Stomach (tissue), 9 donors: ENCODE results near the gene SOD3. TPM values are rescaled to one million over a fixed set of nuclear protein-coding genes. Genes with fewer than 3 reads are reported as not detected.

Source experiments
- DNase-seq, 2 donors: peaks; one replicate each; pipeline versions ENCODE4 v3.0.0 to v3.0.0-alpha.2; 2013 to 2019
- H3K27ac ChIP-seq, 5 donors: fragments of 200-600 bp in 4 of 5; sonication (generic) in 4 of 5; one replicate each; pipeline ENCODE4 v1.5.1; 2013 to 2019; ENCODE audit warnings: mild to moderate bottlenecking in 1 of 5, moderate library complexity in 1 of 5
- H3K27me3 ChIP-seq, 3 donors: fragments of 200-600 bp; sonication (generic); one replicate each; pipeline ENCODE4 v1.5.1; 2017 to 2019; ENCODE audit warnings: mixed run types in 1 of 3
- H3K36me3 ChIP-seq, 4 donors: fragments of 200-600 bp; sonication (generic); 1 replicate in 3 of 4; 2 replicates in 1 of 4; pipeline ENCODE4 v1.5.1; 2016 to 2019
- H3K4me1 ChIP-seq, 4 donors: fragments of 200-600 bp; sonication (generic); one replicate each; pipeline ENCODE4 v1.5.1; 2016 to 2019
- H3K4me3 ChIP-seq, 4 donors: fragments of 200-600 bp; sonication (generic) in 3 of 4; one replicate each; pipeline ENCODE4 v1.5.1; 2016 to 2019; ENCODE audit warnings: mild to moderate bottlenecking in 1 of 4
- H3K9me3 ChIP-seq, 4 donors: fragments of 200-600 bp; sonication (generic); one replicate each; pipeline ENCODE4 v1.5.1; 2016 to 2019
- CTCF ChIP-seq, 7 experiments: fragments of 450-650 bp in 4 of 7; fragments of 200-600 bp in 3 of 7; sonication (generic) in 3 of 7; IDR thresholded peaks; one replicate each; pipeline ENCODE4 v1.5.1; 2016 to 2019; ENCODE audit warnings: antibody characterized with exemption in 7 of 7, control low read depth in 2 of 7, mild to moderate bottlenecking in 1 of 7
- EP300 ChIP-seq: sonication (generic); formaldehyde crosslinking; IDR thresholded peaks from one replicate; pipeline ENCODE4 v1.6.1; 2017; ENCODE audit warnings: antibody characterized with exemption
- POLR2A ChIP-seq, 4 donors: fragments of 450-650 bp; IDR thresholded peaks; one replicate each; pipeline ENCODE4 v1.6.1; 2016; ENCODE audit warnings: antibody characterized with exemption in 4 of 4, control low read depth in 2 of 4, mild to moderate bottlenecking in 1 of 4, moderate library complexity in 1 of 4
- POLR2AphosphoS5 ChIP-seq, 3 donors: sonication (generic); formaldehyde crosslinking; IDR thresholded peaks; one replicate each; pipeline ENCODE4 v1.6.1; 2016; ENCODE audit warnings: antibody characterized with exemption in 3 of 3
- WGBS, 5 donors: extraction: QIAGEN DNeasy Blood & Tissue Kit in 3 of 5; methylation state at CpG; one replicate each; pipeline versions ENCODE4 v1.1.5 to v1.1.7; 2013 to 2018; 5-methylcytosine and 5-hydroxymethylcytosine counted together
- intact Hi-C: fragments of 100-400 bp; cut with DNase I; formaldehyde crosslinking; loops from one replicate; pipeline ENCODE4 v1.15.1; 2023; ENCODE audit warnings: low total_unique reads
- polyA plus RNA-seq, 3 donors: library from polyadenylated mRNA; stranded (reverse); fragments of 200-250 nt; gene quantifications; one replicate each; pipeline ENCODE4 v1.2.3, GENCODE V29; 2013
- total RNA-seq, 5 donors: library from RNA; depleted of rRNA; stranded (reverse); fragments of >200 nt; gene quantifications; one replicate each; pipeline versions ENCODE4 v1.1.0 to v1.2.3, GENCODE V29; 2014 to 2016
- donor health status: healthy with polysubstance abuse.
- donor health status: Bipolar disorder and iron deficiency.
- donor health status: healthy.

The SOD3 gene
- total and polyA plus RNA-seq, 8 donors, result 8.8 to 188 (median 39.5) TPM

DNA sequence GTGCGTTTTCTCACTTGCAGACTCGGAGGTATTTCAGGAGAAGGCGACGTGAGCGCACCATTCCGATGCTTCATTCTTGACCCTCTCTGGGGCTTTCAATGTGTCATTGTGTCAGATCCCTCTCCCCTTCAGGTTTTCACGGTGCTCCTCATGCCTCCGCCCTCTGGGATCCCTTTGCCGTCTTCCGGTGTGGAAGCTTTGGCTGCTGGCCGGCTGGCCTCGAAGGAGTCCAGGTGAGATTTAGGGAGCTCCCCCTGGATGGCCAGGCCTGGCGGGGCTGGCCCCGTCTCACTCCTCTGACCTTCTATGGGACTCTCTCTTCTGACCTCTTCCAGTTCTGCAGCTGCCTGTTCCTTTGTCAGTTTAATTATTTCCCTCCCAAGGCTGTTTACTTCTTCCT is 12.9 kb downstream of the SOD3 start:
- Histone ChIP-seq H3K27me3 (no peaks in the 10 kb centered on the region), H3K9me3 (no peaks in the 10 kb centered on the region), H3K4me3 (no peak overlapping the region), H3K27ac (no peak overlapping the region), H3K4me1 (peaks cover 0 to 18% (median 8%) of the 10 kb centered on the region in 4 donors), H3K36me3 (peaks cover 7 to 29% (median 22%) of the 10 kb centered on the region in 4 donors)
- intact Hi-C loops, result no loop called here
- TF ChIP-seq POLR2A (IDR thresholded peaks at IDR 0.05) (no peak), POLR2AphosphoS5 (IDR thresholded peaks at IDR 0.05) (no peak), CTCF (IDR thresholded peaks at IDR 0.05) (no peak), EP300 (no peak)
- no peak for DNase-seq
- 91 to 94% (median 92%) methylated on average over 14 of the region's 14 CpGs for WGBS, 5 donors

DNA sequence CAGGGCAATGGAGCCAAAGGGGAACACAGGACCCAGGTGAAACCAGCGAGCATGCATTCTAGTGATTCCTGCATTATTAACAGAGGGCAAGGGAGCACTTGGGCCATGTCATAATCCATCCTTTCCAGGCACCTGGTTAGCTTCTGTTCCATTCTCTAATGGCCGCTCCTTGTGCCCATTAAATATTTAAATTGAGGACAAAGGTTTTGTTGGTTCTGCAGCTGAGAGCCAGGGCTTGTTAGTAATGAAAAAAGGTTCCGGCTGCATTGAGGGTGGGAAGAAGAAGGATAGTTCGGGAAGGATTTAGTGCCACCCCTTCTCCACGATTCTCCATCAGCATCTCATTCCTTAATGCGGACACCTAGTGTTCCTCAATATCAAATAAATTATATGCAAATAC is 13.6 kb downstream of the SOD3 start:
- intact Hi-C loops, result no loop called here
- Histone ChIP-seq H3K9me3 (no peaks in the 10 kb centered on the region), H3K36me3 (peaks cover 7 to 29% (median 22%) of the 10 kb centered on the region in 4 donors), H3K4me1 (peaks cover 0 to 17% (median 8%) of the 10 kb centered on the region in 4 donors), H3K27me3 (no peaks in the 10 kb centered on the region), H3K27ac (no peak overlapping the region), H3K4me3 (no peak overlapping the region)
- no peak for TF ChIP-seq POLR2A (IDR thresholded peaks at IDR 0.05)
- DNase-seq, result no peak
- WGBS, 5 donors, result 89 to 96% (median 92%) methylated on average over 6 of the region's 6 CpGs

GRCh38 chr4:24809376-24809775 is 14.0 kb downstream of the SOD3 start:
- Histone ChIP-seq H3K9me3 (no peaks in the 10 kb centered on the region), H3K27ac (peak overlapping the region in 2 of 5 donors; percentile 14 to 40)
- intact Hi-C loops, result no loop called here

GRCh38 chr4:24809815-24810405 is 14.5 kb downstream of the SOD3 start:
- H3K27me3 ChIP-seq, result no peaks in the 10 kb centered on the region
- peak overlapping the region in 2 of 5 donors; percentile 14 to 40 for H3K27ac ChIP-seq
- no peaks in the 10 kb centered on the region for H3K9me3 ChIP-seq
- TF ChIP-seq POLR2AphosphoS5 (IDR thresholded peaks at IDR 0.05), result no peak
- no peak for TF ChIP-seq CTCF (IDR thresholded peaks at IDR 0.05)
- no peak for TF ChIP-seq POLR2A (IDR thresholded peaks at IDR 0.05)
- no peak for TF ChIP-seq EP300
- H3K36me3 ChIP-seq, result peaks cover 7 to 29% (median 22%) of the 10 kb centered on the region in 4 donors
- no peak overlapping the region for H3K4me3 ChIP-seq
- DNase-seq, result no peak
- H3K4me1 ChIP-seq, result peaks cover 0 to 11% (median 3%) of the 10 kb centered on the region in 4 donors
- WGBS, 5 donors, result 84 to 94% (median 91%) methylated on average over 6 of the region's 6 CpGs
- intact Hi-C loops, result no loop called here

More at GRCh38 chr4:24809376-24809775, 14.0 kb downstream of the SOD3 start:
- WGBS, 5 donors, result 79 to 100% (median 92%) methylated on average over 2 of the region's 2 CpGs
- Histone ChIP-seq H3K36me3 (peaks cover 7 to 29% (median 22%) of the 10 kb centered on the region in 4 donors), H3K4me3 (no peak overlapping the region), H3K27me3 (no peaks in the 10 kb centered on the region), H3K4me1 (peaks cover 0 to 16% (median 8%) of the 10 kb centered on the region in 4 donors)
- TF ChIP-seq POLR2AphosphoS5 (IDR thresholded peaks at IDR 0.05) (no peak), CTCF (IDR thresholded peaks at IDR 0.05) (no peak), EP300 (no peak), POLR2A (IDR thresholded peaks at IDR 0.05) (no peak)
- DNase-seq, result no peak
